Nucleus accumbens (tissue), 56 donors: ENCODE measurements around the gene CARD11.
"Not testable (repeated sequence)": the region's sequence is repeated elsewhere in the genome, so short reads cannot be mapped to it uniquely, and the experiment has no call there.

ENCODE experiments used
- DNase-seq, 56 donors: peaks; one replicate each; lab custom pipeline; 2025; lab: John Stamatoyannopoulos, UW

The CARD11 gene

GRCh38 chr7:3025616-3026015 lies 18.1 kb downstream of the CARD11 start:
- no peak for DNase-seq

GRCh38 chr7:3021825-3022224 lies 21.8 kb downstream of the CARD11 start:
- no peak for DNase-seq

- not testable (repeated sequence) for DNase-seq
Observed at GRCh38 chr7:3021224-3021623, 22.4 kb downstream of the CARD11 start.

GRCh38 chr7:3020416-3020815 lies 23.3 kb downstream of the CARD11 start:
- DNase-seq, result no peak

GRCh38 chr7:3019801-3020200 lies 23.9 kb downstream of the CARD11 start:
- DNase-seq, result no peak

- no peak for DNase-seq
Observed at GRCh38 chr7:3013975-3014792, 29.5 kb downstream of the CARD11 start.

- DNase-seq, result no peak
Observed at GRCh38 chr7:3011211-3011852, 32.3 kb downstream of the CARD11 start.

GRCh38 chr7:3010161-3010560 lies 33.5 kb downstream of the CARD11 start:
- DNase-seq, result no peak

GRCh38 chr7:3009086-3009485 lies 34.6 kb downstream of the CARD11 start:
- no peak for DNase-seq

- no peak for DNase-seq
Observed at GRCh38 chr7:3008386-3008785, 35.3 kb downstream of the CARD11 start.

- DNase-seq, result no peak
Observed at GRCh38 chr7:3007696-3008095, 36.0 kb downstream of the CARD11 start.

- no peak for DNase-seq
Observed at GRCh38 chr7:3005257-3005656, 38.4 kb downstream of the CARD11 start.

- no peak for DNase-seq
Observed at GRCh38 chr7:3003936-3004335, 39.7 kb downstream of the CARD11 start.

- DNase-seq, result no peak
Observed at GRCh38 chr7:3002631-3003030, 41.0 kb downstream of the CARD11 start.

GRCh38 chr7:3000566-3000965 lies 43.1 kb downstream of the CARD11 start:
- no peak for DNase-seq

GRCh38 chr7:2999078-2999500 lies 44.6 kb downstream of the CARD11 start:
- DNase-seq, result no peak

GRCh38 chr7:2997014-2997413 lies 46.7 kb downstream of the CARD11 start:
- no peak for DNase-seq

GRCh38 chr7:2996141-2996540 lies 47.5 kb downstream of the CARD11 start:
- DNase-seq, result no peak

GRCh38 chr7:2993868-2994267 lies 49.8 kb downstream of the CARD11 start:
- DNase-seq, result no peak

GRCh38 chr7:2993396-2993795 lies 50.3 kb downstream of the CARD11 start:
- no peak for DNase-seq

- DNase-seq, result no peak
Observed at GRCh38 chr7:2990949-2991470, 52.7 kb downstream of the CARD11 start.

GRCh38 chr7:2986561-2986960 lies 57.1 kb downstream of the CARD11 start:
- no peak for DNase-seq
